HepG2 (cell line): Measurements from ENCODE around the gene GDF15. TPM values are rescaled to one million over a fixed set of nuclear protein-coding genes. Genes with fewer than 3 reads are reported as not detected.

ENCODE experiments used
- AFF4 ChIP-seq: sonication (generic); formaldehyde crosslinking; IDR thresholded peaks from 2 replicates; pipeline ENCODE4 v1.4.0; 2020; ENCODE audit warnings: missing genetic modification reagents
- CTCF ChIP-seq: sonication (generic); formaldehyde crosslinking; IDR thresholded peaks from 2 replicates; pipeline ENCODE4 v1.5.0; 2020; ENCODE audit warnings: mild to moderate bottlenecking, missing genetic modification reagents, moderate library complexity
- HNF4G ChIP-seq, 2 experiments: sonication (generic) in 1 of 2; formaldehyde crosslinking in 1 of 2; IDR thresholded peaks; 2 replicates each; pipeline versions ENCODE4 v1.4.0 to v1.6.1; 2011 to 2020; ENCODE audit warnings: borderline replicate concordance in 2 of 2, low read depth in 2 of 2, mild to moderate bottlenecking in 2 of 2, low read length in 1 of 2, missing genetic modification reagents in 1 of 2, moderate library complexity in 1 of 2
- JDP2 ChIP-seq: sonication (generic); formaldehyde crosslinking; IDR thresholded peaks from 2 replicates; pipeline ENCODE4 v1.8.1; 2022; ENCODE audit warnings: missing genetic modification reagents, borderline replicate concordance
- NCOA1 ChIP-seq: sonication (generic); formaldehyde crosslinking; IDR thresholded peaks from 2 replicates; pipeline ENCODE4 v1.9.0; 2021; ENCODE audit warnings: missing genetic modification reagents
- NR2F6 ChIP-seq, 2 experiments: IDR thresholded peaks; 2 replicates each; pipeline ENCODE4 v1.6.1; 2016; ENCODE audit warnings: antibody characterized with exemption in 1 of 2, mild to moderate bottlenecking in 1 of 2
- PATZ1 ChIP-seq: sonication (generic); formaldehyde crosslinking; IDR thresholded peaks from 2 replicates; pipeline ENCODE4 v1.4.0; 2020; ENCODE audit warnings: missing genetic modification reagents
- ZBTB14 ChIP-seq: sonication (generic); formaldehyde crosslinking; IDR thresholded peaks from 2 replicates; pipeline ENCODE4 v1.4.0; 2020; ENCODE audit warnings: missing genetic modification reagents
- ZFP36 ChIP-seq: fragments of 150-350 bp; IDR thresholded peaks from 2 replicates; pipeline ENCODE4 v1.6.1; 2018; ENCODE audit warnings: borderline replicate concordance, low read length, low read depth; ENCODE audit not compliant: partially characterized antibody
- ZMYM2 ChIP-seq: sonication (generic); formaldehyde crosslinking; IDR thresholded peaks from 2 replicates; pipeline ENCODE4 v1.8.0; 2022; ENCODE audit warnings: mild to moderate bottlenecking, missing genetic modification reagents
- ZNF235 ChIP-seq: sonication (generic); formaldehyde crosslinking; IDR thresholded peaks from 2 replicates; pipeline ENCODE4 v1.8.1; 2023; ENCODE audit warnings: mild to moderate bottlenecking, missing genetic modification reagents, borderline replicate concordance
- ZNF275 ChIP-seq: sonication (generic); formaldehyde crosslinking; IDR thresholded peaks from 2 replicates; pipeline ENCODE4 v1.8.0; 2022; ENCODE audit warnings: missing genetic modification reagents, mild to moderate bottlenecking, inconsistent platforms, borderline replicate concordance
- ZNF691 ChIP-seq: sonication (generic); formaldehyde crosslinking; IDR thresholded peaks from 2 replicates; pipeline ENCODE4 v1.4.0; 2020; ENCODE audit warnings: missing genetic modification reagents, low read depth, mild to moderate bottlenecking, borderline replicate concordance
- polyA plus RNA-seq, 8 experiments: library from polyadenylated mRNA; depleted of rRNA in 3 of 8; stranded (reverse) in 7 of 8; unstranded in 1 of 8; fragments of >200 nt; fragmentation: Illumina TruSeq in 4 of 8; extraction: Trizol in 4 of 8; gene quantifications; 2 replicates each; pipeline versions ENCODE4 v1.2.1 to v1.2.3, GENCODE V29; 2011 to 2016; ENCODE audit warnings: low read depth in 4 of 8, missing spikeins in 1 of 8, mixed read lengths in 1 of 8; ENCODE audit not compliant: insufficient read depth in 1 of 8
- total RNA-seq, 5 experiments: library from RNA; depleted of rRNA; stranded (reverse); fragments of >200 nt; fragmentation: Illumina TruSeq; extraction: Trizol; gene quantifications; 2 replicates each; pipeline ENCODE4 v1.2.3, GENCODE V29; 2016; ENCODE audit warnings: low read depth in 1 of 5

Gene GDF15
- total and polyA plus RNA-seq, 2 of the 13 experiments (the other 11 are each of a cell fraction or from before 2014, with no cell fraction given), result 146 to 422 TPM

GRCh38 chr19:18390065-18390907 is 4.3 kb downstream of the GDF15 start (continued):
- TF ChIP-seq AFF4 (no peak), JDP2 (CRISPR knock-in tag) (no peak), NR2F6 (IDR thresholded peaks at IDR 0.05) (no peak), NR2F6 (CRISPR knock-in tag; IDR thresholded peaks at IDR 0.05) (no peak), ZNF691 (CRISPR knock-in tag) (0 out of 2 replicates have a peak, but pooled peaks have one; percentile 28), ZMYM2 (CRISPR knock-in tag) (no peak), ZNF275 (no peak), ZBTB14 (CRISPR knock-in tag) (no peak), ZFP36 (peak; percentile 13), PATZ1 (CRISPR knock-in tag) (no peak), CTCF (CRISPR knock-in tag) (peak; percentile 5; the same call in 1 of the 2 replicates), NCOA1 (CRISPR knock-in tag) (no peak), ZNF235 (CRISPR knock-in tag) (no peak), HNF4G (IDR thresholded peaks at IDR 0.05; ENCODE audit: borderline replicate concordance, low read depth, low read length) (no peak), HNF4G (CRISPR knock-in tag; IDR thresholded peaks at IDR 0.05; ENCODE audit: borderline replicate concordance, low read depth) (no peak)
